GM18499 (cell line): ENCODE data around the gene TNIP2.
A peak's percentile ranks its signal among the peaks of the same experiment; 100 is the strongest.

Experiments used
- ATAC-seq: cut with Tn5 transposase; IDR thresholded peaks from one replicate; pipeline ENCODE4 v1.9.1; 2021; ENCODE audit warnings: moderate number of reproducible peaks; ENCODE audit not compliant: insufficient read depth, unreplicated experiment

TNIP2 gene

GRCh38 chr4:2725380-2725779, 30.8 kb downstream of the TNIP2 start:
- no peak for ATAC-seq

- ATAC-seq, result no peak
Measured at GRCh38 chr4:2723751-2724150, 32.4 kb downstream of the TNIP2 start.

- ATAC-seq, result no peak
Measured at GRCh38 chr4:2722033-2722432, 34.1 kb downstream of the TNIP2 start.

- no peak for ATAC-seq
Measured at GRCh38 chr4:2721586-2721985, 34.5 kb downstream of the TNIP2 start.

- no peak for ATAC-seq
Measured at GRCh38 chr4:2716236-2716635, 39.9 kb downstream of the TNIP2 start.

DNA sequence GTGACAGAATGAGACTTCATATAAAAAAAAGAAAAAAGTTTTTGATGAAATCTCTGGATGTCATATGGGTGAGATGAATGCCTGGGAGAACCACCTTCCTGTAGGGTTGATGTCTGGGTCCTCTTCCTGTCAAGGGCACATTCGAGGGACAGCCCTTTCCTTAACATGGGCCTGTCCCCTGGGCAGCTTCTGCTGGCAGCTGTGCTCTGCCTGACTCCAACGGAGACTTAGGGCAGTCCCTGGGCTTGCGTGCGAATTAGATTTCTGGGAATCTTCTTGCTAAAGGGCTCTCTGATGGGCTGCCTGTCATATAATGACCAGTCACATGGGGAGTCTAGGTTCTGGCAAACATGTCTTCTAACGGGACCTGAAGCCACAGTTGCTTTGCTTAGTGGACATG, 40.7 kb downstream of the TNIP2 start:
- ATAC-seq, result no peak

- no peak for ATAC-seq
Measured at GRCh38 chr4:2714918-2715317, 41.2 kb downstream of the TNIP2 start.

GRCh38 chr4:2714061-2714770, 41.9 kb downstream of the TNIP2 start:
- no peak for ATAC-seq

DNA sequence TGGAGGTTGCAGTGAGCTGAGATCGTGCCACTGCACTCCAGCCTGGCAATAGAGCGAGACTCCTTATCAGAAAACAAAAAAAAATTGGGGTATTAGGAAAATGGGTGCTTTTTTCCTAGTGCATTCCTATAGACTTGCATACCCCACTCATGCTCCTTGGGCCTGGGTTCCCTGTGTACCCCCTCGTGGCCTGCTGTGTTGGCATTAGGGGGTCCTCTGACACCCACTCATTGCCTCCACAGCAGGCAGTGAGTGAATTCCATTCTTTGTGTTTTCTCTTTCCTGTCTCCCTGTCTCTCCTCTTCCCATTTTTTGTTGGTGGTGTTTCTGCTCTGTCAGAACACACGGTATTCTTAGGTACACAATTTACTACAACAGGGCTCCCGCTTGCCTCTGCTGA, 42.8 kb downstream of the TNIP2 start:
- no peak for ATAC-seq

- no peak for ATAC-seq
Measured at GRCh38 chr4:2712261-2712842, 43.8 kb downstream of the TNIP2 start.

DNA sequence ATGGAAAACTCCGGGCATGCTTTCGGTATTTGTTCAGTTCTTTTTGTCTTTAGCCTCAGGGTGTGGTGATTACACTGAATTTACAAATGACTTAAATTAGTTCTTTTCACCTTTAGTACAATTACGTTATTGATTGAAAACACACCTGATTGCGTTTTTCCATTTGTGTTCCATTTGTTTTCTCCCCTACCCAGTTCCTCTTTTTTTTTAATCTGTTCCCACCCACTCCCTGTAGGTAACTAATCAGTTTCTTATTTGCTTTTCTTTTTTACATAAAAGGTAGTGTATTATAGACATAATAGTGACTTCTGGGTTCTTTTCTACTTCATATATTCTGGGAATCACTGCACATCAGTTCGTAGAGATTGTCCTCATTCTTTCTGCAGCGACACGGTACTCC, 53.4 kb downstream of the TNIP2 start:
- ATAC-seq, result no peak

DNA sequence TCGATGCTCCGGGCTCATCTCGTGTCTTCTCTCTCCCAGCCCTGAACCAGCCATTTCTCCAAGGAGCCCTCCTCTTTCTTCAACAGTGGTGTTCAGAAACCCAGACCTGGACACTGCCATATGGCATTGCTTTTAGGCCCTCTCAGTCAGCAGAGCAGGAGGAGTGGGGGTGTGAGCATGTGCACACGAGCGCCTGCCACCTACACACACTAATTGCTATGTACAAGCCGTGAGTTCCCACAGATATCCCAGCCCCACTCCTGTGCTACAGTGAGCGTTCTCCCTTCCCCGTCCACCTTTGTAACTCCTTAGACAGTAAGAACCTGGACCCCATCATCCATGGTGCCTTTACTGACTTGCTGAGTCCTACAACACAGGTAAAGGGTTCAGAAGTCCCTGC, 53.8 kb downstream of the TNIP2 start:
- ATAC-seq, result no peak

GRCh38 chr4:2700031-2700430, 56.1 kb downstream of the TNIP2 start:
- no peak for ATAC-seq

GRCh38 chr4:2699534-2699933, 56.6 kb downstream of the TNIP2 start:
- no peak for ATAC-seq

DNA sequence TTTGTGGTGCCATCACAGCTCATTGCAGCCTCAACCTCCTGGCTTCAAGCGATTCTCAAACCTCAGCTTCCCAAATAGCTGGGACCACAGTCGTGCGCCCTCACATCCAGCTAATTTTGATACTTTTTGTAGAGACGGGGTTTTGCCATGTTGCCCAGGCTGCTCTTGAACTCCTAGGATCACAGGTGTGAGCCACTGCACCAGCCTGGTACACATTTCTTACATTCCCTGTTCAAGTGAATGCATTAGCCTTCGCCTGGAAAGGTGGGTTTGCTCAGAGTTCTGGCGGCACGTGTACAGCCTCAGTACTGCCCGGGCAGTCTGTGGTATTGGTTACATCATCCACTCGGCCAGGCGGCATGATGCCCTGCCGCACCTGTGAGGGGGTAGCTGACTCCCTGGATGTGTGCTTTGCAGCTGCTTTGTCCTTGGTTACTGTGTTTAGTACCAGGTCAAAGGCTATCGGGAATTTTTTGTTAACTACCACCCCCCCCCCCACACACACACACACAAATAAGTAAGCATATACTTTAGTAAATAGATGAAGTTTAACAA, 57.1 kb downstream of the TNIP2 start:
- no peak for ATAC-seq

GRCh38 chr4:2698504-2698903, 57.6 kb downstream of the TNIP2 start:
- ATAC-seq, result no peak

- no peak for ATAC-seq
Measured at GRCh38 chr4:2697995-2698414, 58.1 kb downstream of the TNIP2 start.

- peak; percentile 80 for ATAC-seq
Measured at GRCh38 chr4:2696423-2696822, 59.7 kb downstream of the TNIP2 start.

GRCh38 chr4:2695346-2696060, 60.6 kb downstream of the TNIP2 start:
- no peak for ATAC-seq

DNA sequence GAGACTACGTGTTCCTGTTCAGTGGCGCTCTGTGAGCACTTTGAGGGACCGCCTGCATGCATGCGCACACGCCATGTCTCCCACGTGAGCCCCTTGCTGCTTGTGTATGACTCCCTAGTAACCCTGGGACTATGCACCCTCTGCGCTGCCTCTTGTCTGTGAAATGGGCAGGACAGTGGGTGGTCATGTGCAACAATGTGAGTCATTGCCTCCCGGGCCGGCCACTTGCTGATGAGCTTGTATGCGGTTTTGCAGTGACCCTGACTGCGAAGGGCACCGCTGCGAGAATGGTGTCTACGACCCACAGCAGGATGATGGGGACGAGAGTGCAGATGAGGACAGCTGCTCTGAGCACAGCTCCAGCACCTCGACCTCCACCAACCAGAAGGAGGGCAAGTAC, 61.4 kb downstream of the TNIP2 start:
- no peak for ATAC-seq

DNA sequence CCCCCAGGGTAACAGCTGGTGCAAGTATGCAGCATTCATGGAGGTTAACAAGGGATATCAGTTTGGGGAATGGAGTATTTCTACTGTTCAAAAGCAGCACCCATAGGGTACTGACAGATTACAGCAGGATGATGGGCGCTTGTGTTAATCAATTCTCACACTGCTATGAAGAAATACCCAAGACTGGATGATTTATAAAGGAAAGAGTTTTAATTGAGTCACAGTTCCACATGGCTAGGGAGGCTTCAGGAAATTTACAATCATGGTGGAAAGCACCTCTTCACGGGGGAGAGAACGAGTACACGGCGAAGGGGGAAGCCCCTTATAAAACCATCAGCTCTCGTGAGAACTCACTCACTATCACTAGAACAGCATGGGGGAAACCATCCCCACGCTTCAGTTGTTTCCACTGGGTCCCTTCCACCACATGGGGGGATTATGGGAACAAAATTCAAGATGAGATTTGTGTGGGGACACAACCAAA, 64.1 kb downstream of the TNIP2 start:
- no peak for ATAC-seq
